ENCODE results near the gene ARSJ. TPM values are rescaled to one million over a fixed set of nuclear protein-coding genes. Genes with fewer than 3 reads are reported as not detected.
A peak's percentile ranks its signal among the peaks of the same experiment; 100 is the strongest.
"Not testable (repeated sequence)": the region's sequence is repeated elsewhere in the genome, so short reads cannot be mapped to it uniquely, and the experiment has no call there.

Gene ARSJ
- polyA plus RNA-seq, 1 experiment, result 43.8 TPM

DNA sequence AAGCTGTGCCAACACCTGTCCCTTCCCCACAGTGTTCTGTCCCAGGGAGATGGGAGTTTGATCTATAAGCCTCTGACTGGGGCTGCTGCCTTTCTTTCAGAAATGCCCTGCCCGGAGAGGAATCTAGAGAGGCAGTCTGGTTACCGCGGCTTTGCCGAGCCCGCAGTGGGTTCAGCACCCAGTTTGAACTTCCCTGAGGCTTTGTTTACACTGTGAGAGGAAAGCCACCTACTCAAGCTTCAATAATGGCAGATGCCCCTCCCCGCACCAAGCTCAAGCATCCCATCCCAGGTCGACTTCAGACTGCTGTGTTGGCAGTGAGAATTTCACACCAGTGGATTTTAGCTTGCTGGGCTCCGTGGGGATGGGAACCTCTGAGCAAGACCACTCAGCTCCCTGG is 33.3 kb upstream of the ARSJ start:
- ChIA-PET POLR2A (no interaction called here), CTCF (no interaction called here)
- Histone ChIP-seq H3K9me3 (ENCODE audit: control insufficient read depth, insufficient read depth, low read length) (no peaks in the 10 kb centered on the region), H3K4me3 (ENCODE audit: low read depth, low read length) (no peak overlapping the region), H3K27ac (ENCODE audit: low read depth, low read length) (no peak overlapping the region), H3K27me3 (ENCODE audit: control insufficient read depth, insufficient read depth, low read length) (no peaks in the 10 kb centered on the region)
- TF ChIP-seq, protein P1, sequence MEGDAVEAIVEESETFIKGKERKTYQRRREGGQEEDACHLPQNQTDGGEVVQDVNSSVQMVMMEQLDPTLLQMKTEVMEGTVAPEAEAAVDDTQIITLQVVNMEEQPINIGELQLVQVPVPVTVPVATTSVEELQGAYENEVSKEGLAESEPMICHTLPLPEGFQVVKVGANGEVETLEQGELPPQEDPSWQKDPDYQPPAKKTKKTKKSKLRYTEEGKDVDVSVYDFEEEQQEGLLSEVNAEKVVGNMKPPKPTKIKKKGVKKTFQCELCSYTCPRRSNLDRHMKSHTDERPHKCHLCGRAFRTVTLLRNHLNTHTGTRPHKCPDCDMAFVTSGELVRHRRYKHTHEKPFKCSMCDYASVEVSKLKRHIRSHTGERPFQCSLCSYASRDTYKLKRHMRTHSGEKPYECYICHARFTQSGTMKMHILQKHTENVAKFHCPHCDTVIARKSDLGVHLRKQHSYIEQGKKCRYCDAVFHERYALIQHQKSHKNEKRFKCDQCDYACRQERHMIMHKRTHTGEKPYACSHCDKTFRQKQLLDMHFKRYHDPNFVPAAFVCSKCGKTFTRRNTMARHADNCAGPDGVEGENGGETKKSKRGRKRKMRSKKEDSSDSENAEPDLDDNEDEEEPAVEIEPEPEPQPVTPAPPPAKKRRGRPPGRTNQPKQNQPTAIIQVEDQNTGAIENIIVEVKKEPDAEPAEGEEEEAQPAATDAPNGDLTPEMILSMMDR (IDR thresholded peaks at IDR 0.05; ENCODE audit: low read depth, low read length), result no peak
- no peak for DNase-seq (ENCODE audit: low read depth, low spot score)

DNA sequence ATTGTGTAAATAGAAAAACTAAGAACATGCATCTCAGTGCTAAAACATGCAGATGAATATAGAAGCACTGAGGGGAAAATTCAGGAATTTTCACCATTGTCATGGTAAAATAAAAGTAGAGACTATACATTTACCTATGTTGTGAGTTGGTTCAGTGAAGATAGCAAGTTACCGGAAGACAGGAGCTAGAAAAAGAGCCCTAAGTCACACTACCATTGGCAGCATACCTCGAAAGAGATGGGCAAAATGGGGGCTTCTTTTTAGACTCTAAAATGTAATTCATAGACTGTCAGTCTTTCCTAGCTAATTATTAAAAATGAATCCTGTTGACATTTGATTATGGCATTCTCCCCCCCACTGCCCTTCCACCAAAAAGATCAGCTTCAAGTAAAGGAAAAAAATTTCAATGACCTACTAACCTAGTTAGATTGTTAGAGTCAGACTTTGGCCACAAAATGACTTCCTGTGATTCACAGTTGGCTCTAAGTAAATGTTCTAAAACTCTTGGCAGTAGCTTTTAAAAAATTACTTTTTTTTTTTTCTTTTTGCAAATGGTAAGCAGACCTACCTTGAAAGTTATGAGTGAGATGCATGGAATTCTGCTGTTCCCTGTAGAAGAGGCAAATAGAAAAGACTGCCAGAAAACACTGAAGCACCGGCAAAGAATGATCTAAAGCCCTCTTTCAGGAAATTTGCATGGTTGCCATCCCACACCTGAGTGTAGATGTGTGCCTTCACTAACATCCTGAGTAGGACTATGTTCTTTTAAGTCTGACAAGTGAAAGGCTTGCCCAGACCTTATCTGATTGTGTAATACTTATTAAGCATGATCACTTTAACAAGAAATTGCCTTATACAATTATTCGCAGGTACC is 26.4 kb upstream of the ARSJ start:
- CTCF ChIA-PET, result no interaction called here

DNA sequence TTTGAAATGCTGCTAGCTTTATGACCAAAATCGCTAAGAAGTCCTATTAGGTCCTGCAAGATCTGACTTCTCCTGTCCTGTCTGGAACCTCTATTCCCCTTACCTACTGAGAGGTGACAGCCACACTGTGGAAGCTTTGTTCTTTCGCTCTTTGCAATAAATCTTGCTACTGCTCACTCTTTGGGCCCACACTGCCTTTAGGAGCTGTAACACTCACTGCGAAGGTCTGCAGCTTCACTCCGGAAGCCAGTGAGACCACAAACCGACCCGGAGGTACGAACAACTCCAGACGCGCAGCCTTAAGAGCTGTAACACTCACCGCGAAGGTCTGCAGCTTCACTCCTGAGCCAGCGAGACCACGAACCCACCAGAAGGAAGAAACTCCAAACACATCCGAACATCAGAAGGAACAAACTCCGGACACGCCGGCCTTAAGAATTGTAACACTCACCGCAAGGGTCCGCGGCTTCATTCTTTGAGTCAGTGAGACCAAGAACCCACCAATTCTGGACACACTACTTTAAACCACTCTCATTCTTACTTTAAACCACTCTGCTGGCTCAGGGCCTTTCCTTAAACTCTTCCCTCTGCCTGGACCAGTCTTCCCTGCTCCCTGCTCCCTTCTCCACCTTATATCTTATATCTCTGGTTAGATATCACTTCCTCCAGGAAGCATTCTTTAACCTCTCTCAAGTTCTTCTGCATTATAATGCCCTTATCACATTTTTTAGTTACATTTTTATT is 25.2 kb upstream of the ARSJ start:
- H3K27me3 ChIP-seq (ENCODE audit: control insufficient read depth, insufficient read depth, low read length); CTCF ChIA-PET; H3K4me3 ChIP-seq (ENCODE audit: low read depth, low read length); H3K27ac ChIP-seq (ENCODE audit: low read depth, low read length); DNase-seq (ENCODE audit: low read depth, low spot score); POLR2A ChIA-PET; H3K9me3 ChIP-seq (ENCODE audit: control insufficient read depth, insufficient read depth, low read length): not testable (repeated sequence)

More for the DNA sequence above, 26.4 kb upstream of the ARSJ start:
- no peak overlapping the region for H3K27ac ChIP-seq (ENCODE audit: low read depth, low read length)
- DNase-seq (ENCODE audit: low read depth, low spot score), result peak; percentile 30
- H3K9me3 ChIP-seq (ENCODE audit: control insufficient read depth, insufficient read depth, low read length), result no peaks in the 10 kb centered on the region
- no peaks in the 10 kb centered on the region for H3K27me3 ChIP-seq (ENCODE audit: control insufficient read depth, insufficient read depth, low read length)
- TF ChIP-seq, protein P1 (IDR thresholded peaks at IDR 0.05; ENCODE audit: low read depth, low read length), result no peak
- POLR2A ChIA-PET, result interaction anchor here (0.7 to 0.9 kb wide), 2 partner anchors 10 to 225 kb away, joined by 3 to 5 read pairs; no protein-coding TSS in a partner anchor
- H3K4me3 ChIP-seq (ENCODE audit: low read depth, low read length), result no peak overlapping the region

DNA sequence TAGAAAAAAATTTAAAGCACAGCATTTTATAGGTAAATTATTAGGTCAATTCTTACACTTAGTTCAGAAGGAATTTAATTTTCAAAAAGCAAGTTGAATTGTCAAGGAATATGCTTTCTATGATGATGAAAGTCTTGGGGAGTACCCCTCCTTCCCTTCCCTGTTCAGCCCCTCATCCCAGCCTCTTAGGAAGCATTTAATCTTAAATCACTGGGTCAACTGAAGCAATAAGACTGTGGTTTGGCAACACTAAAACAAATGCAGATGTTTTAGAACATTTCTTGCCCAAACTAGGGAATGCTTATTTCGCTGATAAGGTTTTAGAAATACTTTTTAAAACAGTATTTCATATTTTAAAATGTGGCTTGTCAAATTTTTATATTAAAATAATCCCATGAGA is 19.1 kb upstream of the ARSJ start:
- POLR2A ChIA-PET, result no interaction called here
- no peaks in the 10 kb centered on the region for H3K9me3 ChIP-seq (ENCODE audit: control insufficient read depth, insufficient read depth, low read length)
- no peaks in the 10 kb centered on the region for H3K27me3 ChIP-seq (ENCODE audit: control insufficient read depth, insufficient read depth, low read length)
- H3K27ac ChIP-seq (ENCODE audit: low read depth, low read length), result no peak overlapping the region
- no peak overlapping the region for H3K4me3 ChIP-seq (ENCODE audit: low read depth, low read length)
- CTCF ChIA-PET, result no interaction called here
- no peak for DNase-seq (ENCODE audit: low read depth, low spot score)
- TF ChIP-seq, protein P1 (IDR thresholded peaks at IDR 0.05; ENCODE audit: low read depth, low read length), result no peak

DNA sequence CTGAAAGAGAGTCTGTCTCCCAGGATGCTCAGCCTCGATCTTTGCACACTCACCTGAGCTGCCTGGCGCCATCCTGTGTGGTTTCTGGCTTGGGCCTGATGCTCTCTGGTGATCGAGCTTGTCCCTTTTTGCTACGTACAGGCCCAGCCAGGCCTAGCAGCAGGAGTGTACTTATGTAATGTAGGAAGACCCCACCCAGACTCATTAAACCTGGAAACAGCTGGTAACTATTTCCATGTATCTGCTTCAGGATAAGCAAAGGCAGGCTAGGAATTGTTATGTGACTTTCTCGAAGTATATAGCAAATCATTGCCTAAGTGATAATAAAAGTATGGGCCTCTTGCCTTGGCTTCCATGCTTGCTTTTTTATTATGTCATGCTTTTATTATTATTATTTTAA is 18.6 kb upstream of the ARSJ start:
- H3K9me3 ChIP-seq (ENCODE audit: control insufficient read depth, insufficient read depth, low read length), result no peaks in the 10 kb centered on the region
- no peak for DNase-seq (ENCODE audit: low read depth, low spot score)
- H3K4me3 ChIP-seq (ENCODE audit: low read depth, low read length), result no peak overlapping the region
- no peaks in the 10 kb centered on the region for H3K27me3 ChIP-seq (ENCODE audit: control insufficient read depth, insufficient read depth, low read length)
- ChIA-PET POLR2A (no interaction called here), CTCF (no interaction called here)
- TF ChIP-seq, protein P1 (IDR thresholded peaks at IDR 0.05; ENCODE audit: low read depth, low read length), result no peak
- H3K27ac ChIP-seq (ENCODE audit: low read depth, low read length), result no peak overlapping the region
